Neural progenitor cell (in vitro differentiated cells): Measurements from ENCODE around the gene AVPR1B. TPM values are rescaled to one million over a fixed set of nuclear protein-coding genes. Genes with fewer than 3 reads are reported as not detected.

Experiments
- DNase-seq: peaks from one replicate; pipeline ENCODE4 v3.0.0-alpha.2; 2016; ENCODE audit warnings: low spot score
- H2AFZ ChIP-seq: fragments of 200-600 bp; sonication (generic); replicated peaks from 2 replicates; pipeline ENCODE4 v1.6.1; 2016; ENCODE audit warnings: antibody characterized with exemption
- H3F3A ChIP-seq: fragments of 200-600 bp; sonication (generic); 2 replicates; pipeline ENCODE4 v1.6.1; 2016; ENCODE audit warnings: antibody characterized with exemption, low read depth
- H3K27ac ChIP-seq: fragments of 200-600 bp; sonication (generic); 2 replicates; pipeline ENCODE4 v1.5.1; 2016; ENCODE audit warnings: mild to moderate bottlenecking
- H3K27me3 ChIP-seq: fragments of 200-600 bp; sonication (generic); 2 replicates; pipeline ENCODE4 v1.6.1; 2016; ENCODE audit warnings: mild to moderate bottlenecking, moderate library complexity
- H3K36me3 ChIP-seq: fragments of 200-600 bp; sonication (generic); 2 replicates; pipeline ENCODE4 v1.5.1; 2016
- H3K4me1 ChIP-seq: fragments of 200-600 bp; sonication (generic); 2 replicates; pipeline ENCODE4 v1.6.1; 2016; ENCODE audit warnings: mixed run types
- H3K4me2 ChIP-seq: fragments of 200-600 bp; sonication (generic); 2 replicates; pipeline ENCODE4 v1.6.1; 2016
- H3K4me3 ChIP-seq: fragments of 200-600 bp; sonication (generic); 2 replicates; pipeline ENCODE4 v1.5.1; 2016
- H3K79me2 ChIP-seq: fragments of 200-600 bp; sonication (generic); 2 replicates; pipeline ENCODE4 v1.6.1; 2016; ENCODE audit warnings: low read depth
- H3K9ac ChIP-seq: fragments of 200-600 bp; sonication (generic); 2 replicates; pipeline ENCODE4 v1.6.1; 2016
- H3K9me3 ChIP-seq: fragments of 200-600 bp; sonication (generic); 2 replicates; pipeline ENCODE4 v1.5.1; 2016; ENCODE audit warnings: low read depth
- H4K20me1 ChIP-seq: fragments of 200-600 bp; sonication (generic); 2 replicates; pipeline ENCODE4 v1.6.1; 2016; ENCODE audit warnings: low read depth
- H3K27ac Mint-ChIP-seq: 3 replicates; pipeline ENCODE4 v1.8.0; 2021; ENCODE audit warnings: mixed read lengths
- H3K27me3 Mint-ChIP-seq: 2 replicates; pipeline ENCODE4 v1.8.0; 2022; ENCODE audit warnings: low read depth, mild to moderate bottlenecking, inconsistent platforms, moderate library complexity, mixed read lengths; ENCODE audit not compliant: insufficient read depth
- H3K36me3 Mint-ChIP-seq: 3 replicates; pipeline ENCODE4 v1.8.0; 2021; ENCODE audit warnings: mixed read lengths
- H3K4me1 Mint-ChIP-seq: 3 replicates; pipeline ENCODE4 v1.8.0; 2021; ENCODE audit warnings: mixed read lengths
- H3K4me3 Mint-ChIP-seq: 3 replicates; pipeline ENCODE4 v1.8.0; 2021; ENCODE audit warnings: mild to moderate bottlenecking, moderate library complexity, mixed read lengths
- H3K9me3 Mint-ChIP-seq: 3 replicates; pipeline ENCODE4 v1.8.0; 2020; ENCODE audit warnings: mixed read lengths
- EZH2 ChIP-seq: fragments of 200-600 bp; sonication (generic); IDR thresholded peaks from 2 replicates; pipeline ENCODE4 v1.6.1; 2017; ENCODE audit warnings: antibody characterized with exemption, mild to moderate bottlenecking, moderate library complexity
- EZH2phosphoT487 ChIP-seq: fragments of 200-600 bp; sonication (generic); IDR thresholded peaks from 2 replicates; pipeline ENCODE4 v1.6.1; 2017; ENCODE audit warnings: antibody characterized with exemption
- total RNA-seq: library from RNA; depleted of rRNA; stranded (reverse); fragments of >200 nt; gene quantifications from 2 replicates; pipeline ENCODE4 v1.2.3, GENCODE V29; 2015; ENCODE audit warnings: low replicate concordance
- TF ChIP-seq, protein P1 (sequence below): fragments of 200-600 bp; sonication (generic); IDR thresholded peaks from 2 replicates; pipeline ENCODE4 v1.5.1; 2017; ENCODE audit warnings: antibody characterized with exemption, mild to moderate bottlenecking

Gene AVPR1B
- total RNA-seq, 1 donor from 2014 or later = not detected

- H4K20me1 ChIP-seq = no peaks in the 10 kb centered on the region
- DNase-seq = no peak
- H3K36me3 ChIP-seq = no peaks in the 10 kb centered on the region
- no peaks in the 10 kb centered on the region for H3K79me2 ChIP-seq
- no peak overlapping the region for H2AFZ ChIP-seq
- no peak overlapping the region for H3K4me2 ChIP-seq
- H3K27ac ChIP-seq = no peak overlapping the region
- peak overlapping the region; percentile 55 for H3K27ac Mint-ChIP-seq
- peaks cover 44% of the 10 kb centered on the region for H3K4me1 Mint-ChIP-seq
- no peaks in the 10 kb centered on the region for H3K27me3 ChIP-seq
- H3K4me3 ChIP-seq = no peak overlapping the region
- peak overlapping the region; percentile 6 for H3K4me3 Mint-ChIP-seq
- H3K9ac ChIP-seq = no peak overlapping the region
- peaks cover 13% of the 10 kb centered on the region for H3K27me3 Mint-ChIP-seq
- H3K36me3 Mint-ChIP-seq = no peaks in the 10 kb centered on the region
- TF ChIP-seq, protein P1, sequence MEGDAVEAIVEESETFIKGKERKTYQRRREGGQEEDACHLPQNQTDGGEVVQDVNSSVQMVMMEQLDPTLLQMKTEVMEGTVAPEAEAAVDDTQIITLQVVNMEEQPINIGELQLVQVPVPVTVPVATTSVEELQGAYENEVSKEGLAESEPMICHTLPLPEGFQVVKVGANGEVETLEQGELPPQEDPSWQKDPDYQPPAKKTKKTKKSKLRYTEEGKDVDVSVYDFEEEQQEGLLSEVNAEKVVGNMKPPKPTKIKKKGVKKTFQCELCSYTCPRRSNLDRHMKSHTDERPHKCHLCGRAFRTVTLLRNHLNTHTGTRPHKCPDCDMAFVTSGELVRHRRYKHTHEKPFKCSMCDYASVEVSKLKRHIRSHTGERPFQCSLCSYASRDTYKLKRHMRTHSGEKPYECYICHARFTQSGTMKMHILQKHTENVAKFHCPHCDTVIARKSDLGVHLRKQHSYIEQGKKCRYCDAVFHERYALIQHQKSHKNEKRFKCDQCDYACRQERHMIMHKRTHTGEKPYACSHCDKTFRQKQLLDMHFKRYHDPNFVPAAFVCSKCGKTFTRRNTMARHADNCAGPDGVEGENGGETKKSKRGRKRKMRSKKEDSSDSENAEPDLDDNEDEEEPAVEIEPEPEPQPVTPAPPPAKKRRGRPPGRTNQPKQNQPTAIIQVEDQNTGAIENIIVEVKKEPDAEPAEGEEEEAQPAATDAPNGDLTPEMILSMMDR = no peak
- TF ChIP-seq EZH2 (no peak), EZH2phosphoT487 (no peak)
- no peaks in the 10 kb centered on the region for H3F3A ChIP-seq
- peaks cover 23% of the 10 kb centered on the region for H3K9me3 Mint-ChIP-seq
- no peaks in the 10 kb centered on the region for H3K9me3 ChIP-seq
- H3K4me1 ChIP-seq = peaks cover 7% of the 10 kb centered on the region
Measured at GRCh38 chr1:206143537-206144172, 26.5 kb upstream of the AVPR1B start.

GRCh38 chr1:206142770-206143169 is 25.6 kb upstream of the AVPR1B start:
- Mint-ChIP-seq H3K4me1 (peaks cover 44% of the 10 kb centered on the region), H3K27me3 (peaks cover 13% of the 10 kb centered on the region), H3K4me3 (no peak overlapping the region), H3K36me3 (no peaks in the 10 kb centered on the region), H3K27ac (no peak overlapping the region), H3K9me3 (peaks cover 18% of the 10 kb centered on the region)
- no peak overlapping the region for H3K27ac ChIP-seq
- TF ChIP-seq EZH2phosphoT487 (no peak), EZH2 (no peak)
- TF ChIP-seq, protein P1 = no peak
- H3K79me2 ChIP-seq = no peaks in the 10 kb centered on the region
- no peak overlapping the region for H3K4me2 ChIP-seq
- no peak overlapping the region for H2AFZ ChIP-seq
- H3K27me3 ChIP-seq = no peaks in the 10 kb centered on the region
- no peaks in the 10 kb centered on the region for H3K36me3 ChIP-seq
- no peak overlapping the region for H3K9ac ChIP-seq
- H3K4me1 ChIP-seq = peaks cover 7% of the 10 kb centered on the region
- no peaks in the 10 kb centered on the region for H3F3A ChIP-seq
- H3K4me3 ChIP-seq = no peak overlapping the region
- DNase-seq = no peak
- H3K9me3 ChIP-seq = no peaks in the 10 kb centered on the region
- no peaks in the 10 kb centered on the region for H4K20me1 ChIP-seq

- peaks cover 13% of the 10 kb centered on the region for H3K27me3 Mint-ChIP-seq
Measured at GRCh38 chr1:206142011-206142410, 24.8 kb upstream of the AVPR1B start.

More at GRCh38 chr1:206142011-206142410, 24.8 kb upstream of the AVPR1B start:
- no peak for TF ChIP-seq EZH2
- TF ChIP-seq, protein P1 = no peak
- TF ChIP-seq EZH2phosphoT487 = no peak
- no peak overlapping the region for H2AFZ ChIP-seq
- Mint-ChIP-seq H3K4me3 (no peak overlapping the region), H3K27ac (no peak overlapping the region), H3K36me3 (no peaks in the 10 kb centered on the region), H3K4me1 (peaks cover 45% of the 10 kb centered on the region), H3K9me3 (peaks cover 18% of the 10 kb centered on the region)
- H3K9me3 ChIP-seq = no peaks in the 10 kb centered on the region
- H3K9ac ChIP-seq = no peak overlapping the region
- no peaks in the 10 kb centered on the region for H3K36me3 ChIP-seq
- no peaks in the 10 kb centered on the region for H4K20me1 ChIP-seq
- no peak overlapping the region for H3K4me3 ChIP-seq
- no peaks in the 10 kb centered on the region for H3K27me3 ChIP-seq
- no peaks in the 10 kb centered on the region for H3F3A ChIP-seq
- no peak overlapping the region for H3K27ac ChIP-seq
- no peaks in the 10 kb centered on the region for H3K79me2 ChIP-seq
- H3K4me1 ChIP-seq = peaks cover 7% of the 10 kb centered on the region
- H3K4me2 ChIP-seq = no peak overlapping the region
- no peak for DNase-seq
